GM18907 (cell line): ENCODE measurements around the gene SDE2.
"Not testable (repeated sequence)": the region's sequence is repeated elsewhere in the genome, so short reads cannot be mapped to it uniquely, and the experiment has no call there.

Experiments
- ATAC-seq: cut with Tn5 transposase; IDR thresholded peaks from one replicate; pipeline ENCODE4 v1.9.1; 2021; ENCODE audit warnings: mild to moderate bottlenecking, moderate library complexity; ENCODE audit not compliant: unreplicated experiment

Gene SDE2

DNA sequence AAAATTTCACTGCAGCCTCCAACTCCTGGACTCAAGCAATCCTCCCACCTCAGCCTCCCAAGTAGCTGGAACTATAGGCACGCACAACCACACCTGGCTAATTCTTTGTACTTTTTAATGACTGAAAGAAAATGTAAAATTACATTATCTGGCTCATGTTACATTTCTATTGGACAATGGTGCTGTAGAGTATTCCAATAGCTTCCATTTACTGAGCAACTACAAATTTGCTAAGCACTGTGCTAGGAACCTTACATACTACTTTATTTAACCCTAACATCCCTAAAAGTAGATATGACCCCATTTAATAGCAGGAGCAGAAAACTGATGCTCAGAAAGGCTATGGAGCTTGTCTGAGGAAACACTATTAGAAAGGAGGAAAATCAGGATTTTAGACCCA lies 19.7 kb downstream of the SDE2 start:
- no peak for ATAC-seq

DNA sequence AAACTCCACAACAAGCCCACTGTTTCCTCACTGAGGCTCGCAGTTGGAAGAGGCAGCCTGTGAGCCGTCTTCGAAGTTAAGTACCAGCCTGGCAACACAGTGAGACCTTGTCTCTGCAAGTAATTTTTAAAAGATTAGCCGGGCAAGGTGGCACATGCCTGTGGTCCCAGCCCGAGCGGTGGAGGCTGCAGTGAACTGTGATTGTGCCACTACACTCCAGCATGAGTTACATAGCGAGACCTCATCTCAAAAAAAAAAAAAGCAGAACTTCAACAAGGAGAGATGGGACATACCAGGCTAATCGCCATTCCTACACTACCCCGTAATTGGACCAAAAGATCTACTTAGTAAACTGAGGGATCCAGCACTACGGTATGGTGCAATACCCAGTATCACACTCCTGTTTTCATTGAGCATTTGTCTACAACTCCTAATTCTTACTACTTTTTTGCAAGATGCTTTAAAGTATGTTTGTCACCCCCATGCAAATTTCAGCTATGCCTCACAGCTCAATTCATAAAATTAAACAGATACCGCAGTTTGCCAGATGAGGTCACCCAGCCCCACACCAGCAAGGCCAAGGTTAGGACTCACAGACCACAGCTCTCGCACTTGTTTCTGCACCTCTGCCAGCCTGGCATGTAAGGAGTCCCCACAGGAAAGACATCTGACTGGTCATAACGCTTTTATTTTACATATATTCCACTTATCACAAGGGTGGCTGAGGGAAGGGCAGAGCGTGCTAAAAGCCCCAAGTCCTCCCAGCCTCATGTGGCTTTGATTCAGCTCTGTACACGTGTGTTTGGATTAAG lies 21.0 kb downstream of the SDE2 start:
- ATAC-seq: peak; percentile 78

DNA sequence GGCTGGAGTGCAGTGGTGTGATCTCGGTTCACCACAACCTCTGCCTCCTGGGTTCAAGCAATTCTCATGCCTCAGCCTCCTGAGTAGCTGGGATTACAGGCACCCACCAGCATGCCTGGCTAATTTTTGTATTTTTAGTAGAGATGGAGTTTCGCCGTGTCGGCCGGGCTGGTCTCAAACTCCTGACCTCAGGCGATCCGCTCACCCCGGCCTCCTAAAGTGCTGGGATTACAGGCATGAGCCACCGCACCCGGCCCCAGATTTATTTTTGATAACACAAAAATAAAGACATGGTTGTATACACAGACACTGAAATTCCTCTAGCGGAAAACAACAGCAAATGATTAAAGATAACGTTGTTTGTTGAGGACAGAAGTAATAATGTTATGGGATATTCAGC lies 24.0 kb downstream of the SDE2 start:
- ATAC-seq: not testable (repeated sequence)

DNA sequence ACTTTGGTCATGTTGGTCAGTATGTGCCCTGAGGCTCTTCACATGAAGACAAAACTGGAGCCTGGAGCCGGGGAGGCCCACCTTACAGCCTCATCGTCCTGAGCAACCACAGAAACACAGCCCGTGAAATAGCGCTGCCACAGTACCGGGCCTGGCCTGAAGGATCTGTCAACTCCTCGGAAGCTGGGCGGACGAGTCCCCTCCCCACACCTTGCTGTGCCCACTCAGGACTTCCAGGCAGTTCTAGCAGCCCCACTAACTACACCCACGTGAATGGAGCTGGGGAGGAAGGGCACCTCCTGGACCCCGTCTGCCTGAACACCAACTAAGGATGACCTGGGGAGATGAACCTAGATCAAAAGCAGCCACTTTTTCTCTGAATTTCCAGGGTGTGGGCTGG lies 24.7 kb downstream of the SDE2 start:
- ATAC-seq: no peak

DNA sequence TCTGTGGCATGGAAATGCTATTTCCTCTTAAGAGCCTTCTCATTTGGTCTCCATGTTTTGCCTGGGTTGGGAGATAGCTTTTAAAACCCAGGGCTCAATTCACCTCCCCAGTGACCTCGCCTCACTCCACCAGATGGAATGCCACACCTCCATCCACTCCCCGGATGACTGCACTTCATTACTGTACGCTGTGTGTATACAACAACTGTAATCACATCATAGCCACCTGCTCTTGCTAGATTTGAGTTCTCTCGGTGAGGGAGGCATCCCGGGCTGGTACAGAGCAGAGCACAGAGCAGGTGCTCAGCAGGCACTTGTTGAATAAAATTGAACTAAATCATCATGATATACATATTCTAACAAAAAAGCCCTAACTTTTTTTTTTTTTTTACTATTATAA lies 26.0 kb downstream of the SDE2 start:
- no peak for ATAC-seq

DNA sequence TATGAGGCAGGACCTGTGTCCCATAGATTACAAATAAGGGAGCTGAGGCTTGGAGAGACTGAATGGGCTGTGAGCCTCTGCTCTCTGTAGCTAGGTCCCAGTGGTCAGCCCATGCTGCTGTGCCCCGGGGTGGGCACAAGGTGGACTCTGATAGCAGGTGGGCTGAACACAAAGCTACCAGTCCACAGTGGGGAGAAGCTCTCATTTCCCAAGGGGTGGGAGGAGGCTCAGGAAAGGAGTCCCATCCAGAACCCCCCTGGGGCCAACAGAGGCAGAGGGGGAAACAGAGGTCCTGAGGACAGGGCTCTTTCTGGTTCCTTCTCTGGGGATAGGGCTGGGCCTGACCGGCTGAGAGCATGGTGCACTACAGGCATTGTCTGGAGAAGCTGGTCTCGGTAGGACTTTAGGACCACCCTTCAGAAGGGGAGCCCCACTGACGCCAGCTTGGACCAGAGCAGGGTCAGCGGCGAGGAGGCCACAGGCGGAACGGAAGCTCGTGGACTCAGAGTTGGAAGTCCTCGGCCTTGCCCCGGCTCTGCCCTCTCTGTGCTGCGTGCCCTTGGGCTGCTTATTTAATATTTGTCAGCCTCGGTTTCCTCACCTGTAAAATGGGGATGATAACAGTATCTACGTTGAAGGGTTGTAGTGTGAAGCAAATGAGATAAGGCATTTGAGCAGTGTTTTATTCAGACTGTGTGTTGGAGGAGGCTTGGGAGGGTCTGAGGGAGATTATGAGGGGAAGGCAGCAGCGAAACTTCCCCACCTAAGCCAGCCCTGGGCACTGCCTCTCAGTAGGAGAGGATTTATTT lies 26.6 kb downstream of the SDE2 start:
- ATAC-seq: no peak

DNA sequence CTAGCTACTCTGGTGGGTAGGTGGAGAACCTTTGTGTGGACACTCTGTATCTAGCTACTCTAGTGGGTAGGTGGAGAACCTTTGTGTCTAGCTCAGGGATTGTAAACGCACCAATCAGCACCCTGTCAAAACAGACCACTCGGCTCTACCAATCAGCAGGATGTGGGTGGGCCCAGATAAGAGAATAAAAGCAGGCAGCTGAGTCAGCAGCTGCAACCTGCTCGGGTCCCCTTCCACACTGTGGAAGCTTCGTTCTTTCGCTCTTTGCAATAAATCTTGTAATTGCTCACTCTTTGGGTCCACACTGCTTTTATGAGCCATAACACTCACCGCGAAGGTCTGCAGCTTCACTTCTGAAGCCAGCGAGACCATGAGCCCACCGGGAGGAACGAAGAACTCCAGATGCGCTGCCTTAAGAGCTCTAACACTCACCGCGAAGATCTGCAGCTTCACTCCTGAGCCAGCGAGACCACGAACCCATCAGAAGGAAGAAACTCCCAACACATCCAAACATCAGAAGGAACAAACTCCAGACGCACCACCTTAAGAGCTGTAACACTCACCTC lies 28.5 kb downstream of the SDE2 start:
- not testable (repeated sequence) for ATAC-seq

DNA sequence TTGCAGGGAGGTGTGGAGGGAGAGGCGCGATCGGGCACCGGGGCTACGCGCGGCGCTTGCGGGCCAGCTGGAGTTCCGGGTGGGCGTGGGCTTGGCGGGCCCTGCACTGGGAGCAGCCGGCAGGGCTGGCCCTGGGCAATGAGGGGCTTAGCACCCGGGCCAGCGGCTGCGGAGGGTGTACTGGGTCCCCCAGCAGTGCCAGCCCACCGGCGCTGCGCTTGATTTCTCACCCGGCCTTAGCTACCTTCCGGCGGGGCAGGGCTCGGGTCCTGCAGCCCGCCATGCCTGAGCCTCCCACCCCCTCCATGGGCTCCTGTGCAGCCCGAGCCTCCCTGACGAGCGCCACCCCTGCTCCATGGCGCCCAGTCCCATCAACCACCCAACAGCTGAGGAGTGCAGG lies 29.4 kb downstream of the SDE2 start:
- not testable (repeated sequence) for ATAC-seq

DNA sequence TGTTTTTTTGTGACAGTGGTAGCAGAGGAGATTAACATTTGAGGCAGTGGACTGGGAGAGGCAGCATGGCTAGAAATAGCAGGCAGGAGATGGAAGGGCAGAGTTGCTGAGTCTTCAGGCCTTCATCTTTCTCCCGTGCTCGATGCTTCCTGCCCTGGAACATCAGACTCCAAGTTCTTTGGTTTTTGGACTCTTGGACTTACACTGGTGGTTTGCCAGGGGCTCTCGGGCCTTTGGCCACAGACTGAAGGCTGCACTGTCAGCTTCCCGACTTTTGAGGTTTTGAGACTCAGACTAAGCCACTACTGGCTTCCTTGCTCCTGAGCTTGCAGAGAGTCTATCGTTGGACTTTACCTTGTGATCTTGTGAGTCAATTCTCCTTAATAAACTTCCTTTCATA lies 33.9 kb downstream of the SDE2 start:
- ATAC-seq: no peak

DNA sequence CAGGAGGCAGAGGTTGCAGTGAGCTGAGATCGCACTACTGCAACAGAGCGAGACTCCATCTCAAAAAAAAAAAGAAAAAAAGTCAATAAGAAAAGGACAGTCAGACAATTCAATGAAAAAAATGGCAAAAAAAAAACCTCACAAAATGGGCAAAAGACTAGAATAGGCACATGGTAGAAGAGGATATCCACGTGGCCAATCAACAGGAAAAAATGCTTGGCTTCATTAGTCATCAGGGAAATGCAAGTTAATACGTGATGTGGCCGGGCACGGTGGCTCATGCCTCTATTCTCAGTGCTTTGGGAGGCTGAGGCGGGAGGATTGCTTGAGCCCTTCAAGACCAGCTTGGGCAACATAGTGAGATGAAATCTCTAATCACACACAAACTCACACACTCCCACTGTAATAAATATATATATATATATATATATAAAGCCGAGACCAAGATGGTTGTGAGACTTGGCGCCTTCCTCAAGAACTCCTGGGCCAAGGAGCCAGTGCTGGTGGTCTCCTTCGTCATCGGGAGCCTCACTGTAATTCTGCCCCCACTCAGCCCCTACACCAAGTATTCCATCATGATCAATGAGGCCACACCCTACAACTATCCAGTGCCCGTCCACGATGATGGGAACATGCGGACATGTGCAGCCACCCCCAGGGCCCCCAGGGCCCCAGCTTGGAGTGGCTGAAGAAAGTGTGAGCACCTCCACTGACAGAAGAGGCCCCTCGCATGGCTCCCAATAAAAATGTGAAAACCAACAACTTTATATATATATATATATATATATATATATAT lies 35.2 kb downstream of the SDE2 start:
- no peak for ATAC-seq

DNA sequence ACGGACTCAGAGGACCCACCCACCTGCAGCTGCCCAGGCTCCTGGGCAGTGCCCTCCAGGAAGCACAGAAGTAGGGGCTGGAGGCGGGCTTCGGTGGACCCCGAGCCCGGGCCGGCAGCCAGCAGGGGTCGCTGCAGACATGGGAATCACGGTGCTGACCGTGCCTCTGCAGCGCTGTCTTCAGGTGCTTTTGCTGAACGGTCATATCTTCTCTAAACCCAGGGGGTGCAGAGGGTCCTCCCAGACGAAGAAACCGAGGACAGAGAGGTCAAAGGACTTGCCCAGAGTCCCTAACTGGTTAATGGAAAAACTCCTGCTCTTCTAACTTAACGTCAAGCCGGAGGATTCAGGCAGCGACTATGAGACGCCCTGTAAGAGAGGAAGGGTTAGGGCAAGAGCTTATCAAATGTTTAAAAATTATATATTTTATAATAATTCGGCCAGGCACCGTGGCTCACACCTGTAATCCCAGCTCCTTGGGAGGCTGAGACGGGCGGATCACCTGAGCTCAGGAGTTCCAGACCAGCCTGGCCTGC lies 36.6 kb downstream of the SDE2 start:
- ATAC-seq: no peak

DNA sequence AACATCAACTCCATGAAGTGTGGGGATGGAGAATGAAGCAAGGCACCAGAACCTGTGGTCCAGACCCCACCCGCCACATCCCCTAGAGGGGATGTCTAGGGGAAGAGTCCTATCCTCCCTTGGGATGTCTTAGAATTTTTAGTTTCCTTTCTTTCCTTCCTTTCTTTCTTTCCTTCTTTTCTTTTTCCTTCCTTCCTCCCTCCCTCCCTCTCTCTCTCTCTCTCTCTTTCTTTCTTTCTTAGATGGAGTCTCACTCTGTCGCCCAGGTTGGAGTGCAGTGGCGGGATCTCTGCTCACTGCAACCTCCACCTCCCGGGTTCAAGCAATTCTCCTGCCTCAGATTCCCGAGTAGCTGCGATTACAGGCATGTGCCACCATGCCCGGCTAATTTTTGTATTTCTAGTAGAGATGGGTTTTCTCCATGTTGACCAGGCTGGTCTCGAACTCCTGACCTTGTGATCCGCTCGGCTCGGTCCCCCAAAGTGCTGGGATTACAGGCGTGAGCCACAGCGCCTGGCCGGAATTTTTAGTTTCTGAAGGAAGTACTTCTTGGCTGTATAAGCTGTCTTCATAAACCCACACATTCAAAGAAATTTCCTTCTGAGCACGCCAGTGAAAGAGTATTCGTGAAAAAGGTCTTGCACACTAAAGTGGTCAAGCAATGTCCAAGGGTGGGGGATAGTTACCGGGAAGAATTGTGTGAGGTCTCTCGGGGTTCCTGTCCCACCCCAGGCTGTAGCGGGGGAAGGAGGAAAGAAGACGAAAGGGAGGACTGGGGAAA lies 37.3 kb downstream of the SDE2 start:
- no peak for ATAC-seq

DNA sequence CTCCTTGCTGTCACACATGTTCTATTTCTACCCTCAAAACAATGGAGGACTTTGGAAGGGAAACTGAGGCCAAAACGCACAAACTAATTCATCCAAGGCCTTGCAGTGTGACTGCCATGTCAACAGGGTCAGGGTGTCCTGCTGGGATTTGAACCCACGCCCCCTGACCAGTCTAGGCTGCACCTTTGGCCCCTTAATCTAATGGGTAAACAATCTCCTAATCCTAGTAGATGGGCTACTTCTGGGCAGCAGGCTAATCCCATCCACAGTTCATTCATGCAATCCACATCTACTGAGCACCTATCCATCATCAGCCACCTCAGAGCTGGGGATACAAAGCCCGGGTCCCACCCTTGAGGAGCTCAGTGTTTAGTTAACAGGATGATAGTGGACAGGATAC lies 41.1 kb downstream of the SDE2 start:
- ATAC-seq: no peak

DNA sequence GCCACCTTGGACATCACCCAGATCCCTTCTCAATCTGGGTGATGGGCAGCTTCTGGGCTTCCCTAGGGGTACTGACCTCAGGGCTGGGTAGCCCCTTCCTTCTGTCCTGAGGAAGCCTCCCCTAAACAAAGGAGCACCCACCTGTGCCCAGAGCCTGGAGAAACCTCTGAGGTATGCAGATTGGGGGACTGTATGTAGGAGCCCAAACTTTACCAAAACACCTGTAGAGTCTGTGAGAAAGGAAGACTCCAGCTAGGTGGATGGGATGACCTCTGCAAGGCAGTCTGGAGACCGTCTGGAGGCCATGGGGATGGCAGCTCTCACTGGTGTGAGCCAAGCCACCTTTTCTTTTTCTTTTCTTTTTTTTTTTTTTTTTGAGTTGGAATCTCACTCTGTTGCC lies 44.4 kb downstream of the SDE2 start:
- ATAC-seq: no peak

DNA sequence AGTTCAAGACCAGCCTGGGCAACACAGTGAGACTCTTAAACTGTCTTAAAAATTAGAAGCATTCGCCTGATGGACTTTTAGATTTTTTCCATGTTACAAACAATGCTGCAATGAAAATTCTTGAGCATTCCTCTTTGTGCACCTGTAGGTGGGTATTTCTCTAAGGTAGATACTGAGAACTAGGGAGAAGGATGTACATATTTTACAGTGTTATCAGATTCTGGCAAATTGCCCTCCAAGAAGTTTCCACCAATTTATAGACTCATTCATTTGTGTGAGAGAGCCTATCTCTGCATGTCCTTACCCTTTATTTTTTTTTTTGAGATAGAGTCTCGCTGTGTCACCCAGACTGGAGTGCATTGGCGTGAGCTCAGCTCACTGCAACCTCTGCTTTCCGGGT lies 45.8 kb downstream of the SDE2 start:
- no peak for ATAC-seq

DNA sequence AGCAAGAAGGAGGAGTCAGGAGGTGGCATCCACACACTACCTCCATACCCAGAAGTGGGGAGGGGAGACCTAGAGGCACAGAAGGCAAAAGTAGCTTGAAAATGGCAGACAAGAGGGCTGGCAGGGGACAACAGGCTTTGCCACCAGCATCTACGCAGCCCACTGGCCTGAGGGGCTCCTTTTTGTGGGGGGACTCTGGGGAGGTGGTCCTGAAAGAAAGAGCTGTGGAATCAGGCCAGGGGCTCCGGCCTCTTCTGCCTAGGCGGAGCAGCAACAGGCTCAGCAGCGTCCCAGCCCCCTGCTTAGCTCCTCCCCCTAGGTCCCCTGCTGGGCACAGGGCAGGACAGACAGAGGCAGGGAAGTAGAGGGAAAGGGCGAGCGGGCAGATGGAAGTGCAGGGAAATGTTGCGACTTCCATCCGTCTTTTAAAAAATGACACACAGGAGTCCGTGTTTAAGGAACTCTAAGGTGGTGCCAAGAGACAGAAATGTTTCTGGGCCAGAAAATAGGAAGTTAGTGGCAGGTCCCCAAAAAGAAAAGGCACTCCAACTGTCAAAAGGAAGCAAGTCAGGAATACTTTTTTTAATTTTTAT lies 48.1 kb downstream of the SDE2 start:
- ATAC-seq: no peak

DNA sequence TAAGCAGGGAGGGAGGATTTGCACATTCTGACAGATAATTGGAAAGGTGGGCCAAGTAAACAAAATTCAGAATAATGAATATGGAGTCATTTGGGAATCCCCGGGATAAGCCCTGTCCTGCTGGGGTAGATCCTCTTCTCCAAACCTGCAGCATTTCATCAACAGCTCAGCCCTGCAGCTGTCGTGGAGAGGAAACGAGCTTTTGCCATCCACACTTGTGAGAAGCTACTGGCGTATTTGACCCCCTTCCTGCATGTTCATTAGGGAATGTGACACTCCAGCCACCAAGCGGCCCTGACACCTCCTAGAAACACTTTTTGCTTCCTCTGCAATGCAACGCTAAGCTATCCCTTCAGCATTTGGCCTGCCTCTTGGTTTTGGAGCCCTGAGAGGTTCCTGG lies 50.1 kb downstream of the SDE2 start:
- no peak for ATAC-seq

DNA sequence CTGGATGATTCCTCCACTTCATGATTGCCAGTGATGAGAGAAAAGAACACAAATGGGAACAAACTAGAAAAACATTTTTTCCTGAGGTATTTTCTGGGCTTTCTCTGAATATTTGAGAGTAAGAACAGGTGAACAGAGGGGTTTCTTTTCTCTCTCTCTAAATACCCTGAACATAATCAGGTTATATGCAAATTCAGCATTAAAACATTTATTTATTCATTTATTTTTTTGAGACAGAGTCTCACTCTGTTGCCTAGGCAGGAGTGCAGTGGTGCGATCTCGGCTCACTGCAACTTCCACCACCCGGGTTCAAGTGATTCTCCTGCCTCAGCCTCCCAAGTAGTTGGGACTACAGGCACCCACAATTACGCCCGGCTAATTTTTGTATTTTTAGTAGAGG lies 52.3 kb downstream of the SDE2 start:
- no peak for ATAC-seq

DNA sequence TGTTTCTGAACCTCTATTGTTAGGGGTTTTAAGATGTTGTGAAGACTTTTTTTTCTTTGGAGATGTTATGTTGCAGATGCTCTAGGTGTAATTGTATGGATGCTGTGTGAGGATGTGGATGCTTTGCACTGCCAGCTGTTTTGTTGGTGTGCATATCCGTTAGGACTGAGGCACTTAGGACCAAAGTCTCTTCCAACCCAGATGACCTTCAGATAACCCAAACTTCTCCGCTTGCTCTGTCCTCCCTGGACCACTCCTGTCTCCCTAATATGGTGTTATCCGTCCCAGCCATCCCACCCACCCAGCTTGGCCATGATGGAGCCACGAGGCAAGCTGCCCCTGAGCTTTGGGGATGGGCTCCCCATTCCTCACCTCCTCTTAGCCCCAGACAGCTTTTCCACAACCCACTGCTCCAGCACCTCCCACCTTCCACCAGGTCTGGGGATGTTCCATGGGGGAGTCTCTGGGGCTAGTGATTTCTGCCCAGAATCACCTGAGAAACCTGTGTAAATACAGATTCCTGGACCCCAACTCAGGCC lies 53.0 kb downstream of the SDE2 start:
- no peak for ATAC-seq

DNA sequence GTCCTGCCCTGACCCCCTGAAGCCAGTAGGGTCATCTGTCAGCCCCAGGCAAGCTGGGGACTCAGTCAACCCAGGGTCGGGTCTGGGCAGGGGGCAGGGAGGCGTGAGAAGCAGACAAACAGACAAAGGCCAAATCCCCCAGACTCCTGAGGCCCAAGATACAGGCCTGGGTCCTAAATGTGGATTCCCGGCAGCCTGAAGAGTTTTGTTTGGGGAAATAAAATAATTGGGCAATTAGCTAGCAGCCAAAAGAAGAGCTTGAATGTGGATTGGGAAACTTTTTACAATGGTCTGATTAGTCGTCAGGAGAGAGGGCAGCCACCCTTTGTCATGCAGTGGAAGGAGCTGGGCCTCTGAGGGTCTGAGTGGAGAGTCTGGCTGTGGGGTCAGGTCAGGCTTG lies 53.6 kb downstream of the SDE2 start:
- ATAC-seq: no peak
